ENCODE data around the gene SSTR3.
A peak's percentile ranks its signal among the peaks of the same experiment; 100 is the strongest.

Gene SSTR3

DNA sequence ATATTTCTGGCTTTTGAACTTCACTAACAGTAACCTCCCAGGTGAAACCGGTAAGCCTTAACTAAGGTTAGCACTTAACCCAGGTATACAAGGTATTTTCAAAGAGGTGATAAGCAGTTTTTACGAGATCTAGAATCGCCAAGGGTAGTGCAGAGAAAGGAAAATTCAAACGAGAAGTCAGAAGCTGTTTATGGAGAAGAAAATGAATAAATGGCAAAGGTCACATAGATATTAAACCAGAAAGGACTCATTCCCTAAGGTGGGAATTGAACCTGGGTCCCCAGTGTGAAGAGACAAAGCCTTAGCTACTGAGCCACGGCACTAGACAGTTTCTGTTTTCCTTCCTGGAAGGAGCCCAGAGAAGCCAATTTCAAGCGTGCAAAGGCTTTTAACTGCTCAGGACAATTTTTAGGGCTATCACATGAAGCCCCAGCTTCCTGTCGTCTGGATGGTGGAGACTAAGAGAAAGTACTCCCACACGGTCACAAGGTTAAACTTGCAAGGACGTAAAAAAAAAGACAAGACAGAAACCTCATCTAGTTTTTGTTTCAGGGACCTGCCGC is 18.6 kb downstream of the SSTR3 start:
- no peak for DNase-seq

DNA sequence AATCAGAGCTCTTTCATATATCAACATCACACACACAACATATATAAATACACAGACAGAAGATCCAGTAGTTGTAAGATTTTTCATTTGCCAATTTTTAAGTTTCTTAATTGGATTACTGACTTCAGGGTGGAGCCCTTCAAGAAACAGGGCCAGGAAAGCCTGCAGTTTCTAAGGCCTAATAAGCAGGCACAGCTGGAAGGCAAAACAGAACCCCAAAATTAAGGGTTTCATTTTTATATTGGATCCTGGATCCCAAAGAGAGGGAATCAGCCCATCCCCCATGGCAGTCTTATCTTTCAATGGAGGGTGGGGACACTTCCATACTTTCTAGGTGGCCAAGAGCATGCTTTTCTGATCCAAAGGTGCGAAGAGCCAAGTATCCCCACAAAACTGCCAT is 19.5 kb downstream of the SSTR3 start:
- no peak for DNase-seq

DNA sequence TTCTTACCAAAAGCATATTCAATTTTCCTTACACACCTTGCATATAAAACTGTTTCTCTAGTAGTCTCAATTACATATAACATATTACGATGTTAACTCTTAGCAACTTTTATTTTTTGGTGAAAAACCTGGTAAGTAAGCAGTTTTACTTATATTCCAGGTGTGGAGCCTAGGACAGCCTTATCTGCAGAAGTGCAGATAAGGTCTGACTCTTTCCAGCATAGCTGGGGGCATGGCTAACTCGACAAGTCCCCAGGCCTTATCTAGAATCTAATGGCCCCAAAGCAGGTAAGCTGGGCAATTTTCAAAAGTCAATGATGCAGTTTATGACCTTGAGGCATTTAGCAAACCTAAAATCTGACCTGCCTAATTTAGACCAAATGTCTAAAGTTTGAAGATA is 20.1 kb downstream of the SSTR3 start:
- DNase-seq: no peak

DNA sequence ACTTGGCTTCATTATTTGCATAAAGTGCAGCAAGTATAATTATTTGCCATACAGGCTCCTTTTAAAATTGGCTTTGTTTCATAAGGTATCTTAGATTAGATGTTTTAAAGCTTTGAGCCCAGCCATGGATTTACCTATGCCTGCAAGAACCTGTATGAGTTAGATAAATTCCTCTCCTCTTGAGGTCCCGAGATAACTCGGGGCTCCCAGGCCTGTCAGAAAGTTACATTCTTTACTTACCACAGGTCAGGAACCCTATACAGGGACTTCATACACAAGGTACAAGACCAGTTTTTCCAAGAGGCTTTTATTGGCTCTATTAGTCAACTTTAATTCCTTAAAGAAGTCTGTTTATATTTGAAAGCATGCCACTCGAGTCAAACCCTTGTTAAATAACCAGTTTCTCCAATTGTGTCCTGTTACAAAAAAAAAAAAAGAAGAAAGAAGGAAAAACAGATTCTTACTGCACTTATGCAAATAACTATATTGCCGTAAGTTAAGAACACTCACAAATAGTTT is 22.0 kb downstream of the SSTR3 start:
- DNase-seq: no peak

DNA sequence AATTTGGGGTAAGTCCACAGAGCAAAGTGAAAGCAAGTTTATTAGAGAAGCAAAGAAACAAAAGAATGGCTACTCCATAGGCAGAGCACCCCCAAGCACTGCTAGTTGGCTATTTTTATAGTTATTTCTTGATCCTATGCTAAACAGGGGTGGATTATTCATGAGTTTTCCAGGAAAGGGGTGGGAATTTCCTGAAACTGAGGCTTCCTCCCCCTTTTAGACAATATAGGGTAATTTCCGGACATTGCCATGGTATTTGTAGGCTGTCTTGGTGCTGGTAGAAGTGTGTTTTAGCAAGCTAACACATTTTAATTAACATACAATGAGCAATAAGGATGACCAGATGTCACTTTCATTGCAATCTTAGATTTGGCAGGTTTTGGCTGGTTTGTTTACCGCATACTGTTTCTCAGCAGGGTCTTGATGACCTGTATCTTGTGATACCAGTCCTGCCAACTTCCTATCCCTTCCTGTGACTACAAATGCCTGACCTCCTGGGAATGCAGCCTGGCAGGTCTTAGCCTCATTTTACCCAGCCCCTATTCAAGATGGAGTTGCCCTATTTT is 23.3 kb downstream of the SSTR3 start:
- no peak for DNase-seq

DNA sequence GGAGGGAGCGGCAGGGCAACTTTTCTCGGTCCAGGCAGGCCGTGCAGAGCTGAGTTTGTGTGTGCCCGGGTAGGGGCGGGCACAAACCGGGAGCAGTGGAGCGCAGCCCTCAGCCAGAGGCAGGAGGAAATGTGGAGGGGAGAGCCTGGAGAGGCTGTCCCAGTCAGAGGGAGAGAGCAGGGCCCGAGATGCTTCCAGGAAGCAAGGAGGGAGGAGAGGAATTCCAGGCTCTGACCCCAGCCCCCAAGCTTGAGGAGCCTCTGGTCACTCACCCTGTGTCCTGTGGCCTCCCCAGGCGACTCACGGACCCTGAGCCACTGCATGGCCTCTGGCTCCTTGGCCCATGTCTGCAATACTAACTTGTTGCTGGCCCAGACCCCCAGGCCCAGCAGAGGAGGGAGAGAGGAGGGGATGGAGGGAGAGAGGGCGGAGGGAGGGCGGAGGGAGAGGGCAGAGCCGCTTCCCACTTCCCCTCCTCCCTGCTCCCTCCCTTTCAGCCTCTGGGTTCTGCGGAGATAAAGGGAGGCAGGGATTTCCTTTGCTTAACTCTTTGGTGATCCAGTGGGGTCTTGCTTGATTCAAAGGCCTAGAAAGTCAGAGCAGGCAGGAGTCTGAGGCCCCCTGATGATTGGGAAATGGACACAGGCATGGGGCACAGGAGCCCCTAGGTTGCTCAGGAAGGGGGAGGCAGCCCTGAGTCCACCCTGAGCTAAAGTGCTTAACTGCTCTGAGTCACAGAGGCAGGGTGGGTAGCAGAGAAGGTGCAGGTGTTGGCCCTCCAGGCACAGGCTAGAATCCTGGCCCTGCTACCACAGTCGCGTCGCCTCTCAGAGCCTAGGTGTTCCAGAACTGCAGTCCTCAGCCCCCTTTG is 24.2 kb downstream of the SSTR3 start, which contains the start of gene C1QTNF6:
TSS of gene C1QTNF6 (minus strand) at position 357 of the 871 bp plus-strand sequence. CDS start at position 323, 34 bp downstream.
- DNase-seq: no peak

DNA sequence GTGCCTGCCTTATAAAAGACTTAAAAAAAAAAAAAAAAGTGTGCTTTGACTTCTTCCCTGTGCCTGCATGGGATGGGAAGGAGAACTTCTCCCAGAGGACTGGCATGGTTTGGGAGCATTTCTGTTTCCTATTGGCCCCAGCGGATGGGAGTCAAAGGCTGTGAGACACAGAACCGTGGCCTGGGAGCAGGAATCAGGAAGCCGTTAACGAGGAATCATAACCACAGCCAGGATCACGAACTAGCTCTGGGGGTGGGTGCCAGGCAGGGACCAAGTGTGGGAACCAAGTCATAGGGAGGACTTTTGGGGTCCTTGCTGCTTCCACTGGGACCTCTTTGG is 24.8 kb downstream of the SSTR3 start:
- DNase-seq: no peak

DNA sequence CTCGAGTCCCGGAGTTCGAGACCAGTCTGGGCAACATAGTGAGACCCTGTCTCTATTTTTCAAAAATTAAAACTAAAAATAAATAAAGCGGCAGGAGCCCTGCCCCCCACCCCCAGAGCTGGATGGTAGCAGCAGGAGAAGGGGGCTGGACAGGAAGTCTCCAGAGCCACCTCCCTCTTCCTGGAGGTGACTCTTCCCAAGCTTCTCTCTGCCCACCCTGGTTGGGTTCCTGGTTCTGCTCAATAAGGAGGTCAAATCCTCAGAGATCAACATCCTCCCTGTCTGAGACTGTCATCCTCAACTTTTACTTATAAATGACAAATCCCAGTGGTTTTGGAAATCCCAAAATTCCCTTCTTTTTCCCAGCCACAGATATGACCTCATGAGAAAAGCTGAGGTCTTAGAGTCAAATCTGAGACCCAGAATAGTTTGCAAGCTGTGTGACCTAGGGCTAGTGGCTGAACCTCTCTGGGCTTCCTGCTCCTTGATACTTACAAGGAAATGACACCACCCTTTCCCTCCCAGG is 25.2 kb downstream of the SSTR3 start:
- no peak for DNase-seq

DNA sequence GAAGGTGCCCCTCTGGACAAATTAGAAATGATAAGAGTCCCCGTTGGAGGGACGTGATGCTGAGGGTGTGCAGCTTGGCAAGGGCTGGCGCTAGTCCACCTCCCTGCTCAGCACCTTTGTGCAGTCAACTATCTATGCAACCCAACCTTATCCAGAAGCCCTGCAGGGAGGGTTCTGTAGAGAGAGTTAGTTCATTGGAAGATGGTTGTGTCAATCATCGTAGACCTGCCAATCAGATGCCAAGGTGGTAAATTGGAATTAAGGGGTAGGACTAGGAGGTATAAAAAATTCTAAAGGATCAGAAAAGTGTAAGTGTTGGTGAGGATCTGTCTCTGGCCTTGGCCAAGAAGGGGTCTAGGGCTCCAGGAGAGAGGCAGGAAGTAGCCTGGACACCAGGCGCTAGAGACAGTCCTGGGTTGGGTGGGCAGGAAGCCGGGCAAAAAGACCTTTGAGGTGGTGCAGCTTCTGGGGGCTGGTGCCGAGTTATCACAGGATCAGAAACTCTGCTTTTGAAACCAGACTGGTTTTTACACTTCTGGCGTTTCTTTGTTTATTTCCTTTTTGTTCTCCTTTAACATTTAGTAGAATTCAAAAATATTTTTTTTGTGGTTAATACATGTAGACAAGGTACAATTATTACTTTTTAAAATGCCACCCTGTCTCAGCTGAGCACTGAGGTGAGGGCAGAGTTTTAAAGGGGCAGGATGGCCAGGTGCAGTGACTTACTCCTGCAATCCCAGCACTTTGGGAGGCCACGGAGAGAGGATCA is 25.9 kb downstream of the SSTR3 start:
- peak in 1 of 2 experiments; percentile 45 for DNase-seq

DNA sequence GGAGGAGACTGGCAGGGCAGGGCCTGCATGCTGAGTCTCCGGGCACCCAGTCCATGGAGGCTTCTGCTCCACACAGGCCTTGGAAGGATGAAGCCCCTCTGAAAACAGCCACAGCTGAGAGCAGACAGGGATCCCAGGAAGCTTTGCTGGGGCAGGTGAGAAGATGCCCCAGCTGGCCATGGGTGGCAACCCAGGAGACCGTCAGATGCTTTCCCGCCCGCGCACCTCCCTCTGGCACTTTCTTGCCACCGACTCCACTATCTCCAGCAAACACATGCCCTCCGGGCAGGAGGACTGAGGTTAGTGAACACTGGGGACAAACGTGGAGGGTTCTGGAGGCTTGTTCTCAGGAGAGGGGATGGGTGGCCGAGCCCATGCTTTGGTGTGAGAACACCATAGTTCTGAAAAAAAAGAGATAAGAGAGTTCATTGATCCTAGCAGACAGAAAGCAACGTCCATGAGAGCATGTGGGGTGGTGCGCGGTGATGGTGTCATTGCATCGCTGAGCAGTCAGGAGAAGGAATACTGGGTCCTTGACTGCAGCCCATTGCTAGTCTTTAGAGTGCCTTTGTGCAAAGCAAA is 26.5 kb downstream of the SSTR3 start:
- DNase-seq: no peak

DNA sequence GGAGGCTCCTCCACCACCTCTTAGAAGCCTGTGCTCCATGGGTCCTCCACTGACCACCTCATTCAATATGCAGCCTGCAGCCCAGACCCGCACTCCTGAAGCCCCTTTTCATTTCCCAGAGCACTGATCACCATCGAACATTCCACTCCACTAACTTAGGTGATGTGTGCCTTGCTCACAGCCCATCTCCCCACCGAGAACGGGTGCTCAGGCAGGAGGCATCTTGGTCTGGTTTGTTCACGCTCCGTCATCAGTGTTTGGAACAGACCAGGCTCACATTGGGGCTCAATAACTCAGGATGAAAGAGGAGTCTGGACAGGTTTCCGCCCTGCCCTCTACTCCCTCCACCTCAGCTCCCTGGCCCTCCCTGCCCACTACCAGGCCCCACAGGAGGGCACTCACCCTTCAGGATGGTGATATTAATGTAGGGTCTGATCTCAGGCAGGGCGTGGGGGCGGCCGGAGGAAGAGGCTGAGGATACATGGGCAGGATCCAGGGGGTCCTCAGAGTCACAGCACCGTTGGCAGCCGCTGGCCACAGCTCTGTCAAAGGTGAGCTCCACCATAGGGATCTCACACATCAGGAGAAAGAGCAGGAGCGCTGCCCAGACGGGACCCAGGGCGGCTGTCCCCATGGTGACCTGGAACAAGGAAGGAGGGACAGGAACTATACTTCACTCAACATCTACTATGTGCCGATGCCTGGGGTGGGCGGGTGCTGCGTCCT is 27.3 kb downstream of the SSTR3 start:
- no peak for DNase-seq

DNA sequence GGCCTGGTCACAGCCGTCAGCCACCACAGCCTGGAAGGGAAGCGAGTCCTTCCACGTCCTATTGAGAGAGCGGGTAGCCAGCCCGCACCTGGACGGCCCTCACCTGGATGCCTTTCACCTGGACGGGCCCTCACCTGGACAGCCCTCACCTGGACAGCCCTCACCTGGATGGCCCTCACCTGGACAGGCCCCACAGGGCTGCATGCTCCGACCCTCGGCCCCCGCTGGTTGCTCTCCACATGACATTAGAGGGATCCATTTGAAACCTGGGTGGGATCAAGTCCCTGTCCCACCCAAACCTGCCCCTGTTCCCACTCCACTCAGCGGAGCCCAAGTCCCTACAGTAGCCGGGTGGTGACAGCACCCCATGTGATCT is 27.9 kb downstream of the SSTR3 start:
- no peak for DNase-seq

DNA sequence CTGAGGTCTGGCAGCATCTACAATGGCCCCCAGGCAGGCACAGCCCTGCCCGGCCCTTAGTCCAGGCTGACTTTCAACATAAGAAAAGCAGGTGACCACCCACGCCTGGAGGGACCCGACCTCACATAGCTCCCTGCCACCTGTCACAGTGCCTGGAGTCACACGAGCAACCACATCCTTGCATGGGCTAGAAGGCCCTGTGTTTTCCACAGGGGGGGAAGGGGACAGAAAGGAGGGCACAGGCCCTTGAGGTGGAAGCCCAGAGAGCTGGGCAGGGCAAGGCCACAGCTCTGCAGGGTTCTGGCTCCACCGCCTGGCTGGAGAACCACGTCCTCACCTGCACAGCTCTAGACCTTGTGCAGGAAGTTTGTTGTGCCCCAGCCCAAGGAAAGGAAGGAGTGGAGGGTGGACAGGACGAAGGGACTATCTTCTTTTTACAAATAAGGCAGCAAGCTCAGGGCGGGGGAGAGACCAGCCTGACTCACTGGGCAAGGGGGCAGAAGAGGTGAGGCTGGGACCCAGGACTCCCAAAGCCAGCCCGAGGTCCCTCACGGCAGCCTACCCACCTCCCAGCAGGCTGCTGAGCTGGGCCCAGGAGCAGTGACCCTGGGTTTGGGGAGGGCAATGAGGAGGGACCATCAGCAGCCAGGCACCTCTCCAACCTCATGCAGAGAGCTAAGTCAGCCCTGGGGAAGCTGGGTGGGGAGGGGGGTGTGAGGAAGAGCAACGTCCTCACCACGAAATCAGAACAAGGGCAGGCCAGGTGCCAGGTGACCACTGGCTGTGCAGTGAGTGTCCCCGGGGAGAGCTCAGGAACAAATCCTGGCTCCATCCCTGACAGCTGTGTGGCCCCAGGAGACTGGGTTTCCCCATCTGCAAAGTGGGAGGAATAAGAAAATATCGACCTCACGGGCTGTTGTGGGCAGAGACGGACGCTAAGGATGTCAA is 28.6 kb downstream of the SSTR3 start:
- no peak for DNase-seq

DNA sequence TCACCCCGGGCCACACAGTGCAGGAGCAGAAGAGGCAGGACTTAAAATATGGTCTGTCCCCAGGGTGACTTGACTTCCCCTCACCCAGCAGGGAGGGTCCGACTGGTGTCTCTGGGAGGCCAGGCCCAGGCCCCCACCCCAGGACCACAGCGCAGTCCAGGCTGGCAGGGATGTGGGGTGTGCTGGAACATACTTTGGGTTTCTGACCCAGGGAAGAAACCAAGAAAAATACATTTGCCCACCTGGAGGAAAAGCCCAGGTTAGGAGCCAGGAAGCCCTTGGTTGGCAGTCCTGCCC is 29.4 kb downstream of the SSTR3 start:
- no peak for DNase-seq

DNA sequence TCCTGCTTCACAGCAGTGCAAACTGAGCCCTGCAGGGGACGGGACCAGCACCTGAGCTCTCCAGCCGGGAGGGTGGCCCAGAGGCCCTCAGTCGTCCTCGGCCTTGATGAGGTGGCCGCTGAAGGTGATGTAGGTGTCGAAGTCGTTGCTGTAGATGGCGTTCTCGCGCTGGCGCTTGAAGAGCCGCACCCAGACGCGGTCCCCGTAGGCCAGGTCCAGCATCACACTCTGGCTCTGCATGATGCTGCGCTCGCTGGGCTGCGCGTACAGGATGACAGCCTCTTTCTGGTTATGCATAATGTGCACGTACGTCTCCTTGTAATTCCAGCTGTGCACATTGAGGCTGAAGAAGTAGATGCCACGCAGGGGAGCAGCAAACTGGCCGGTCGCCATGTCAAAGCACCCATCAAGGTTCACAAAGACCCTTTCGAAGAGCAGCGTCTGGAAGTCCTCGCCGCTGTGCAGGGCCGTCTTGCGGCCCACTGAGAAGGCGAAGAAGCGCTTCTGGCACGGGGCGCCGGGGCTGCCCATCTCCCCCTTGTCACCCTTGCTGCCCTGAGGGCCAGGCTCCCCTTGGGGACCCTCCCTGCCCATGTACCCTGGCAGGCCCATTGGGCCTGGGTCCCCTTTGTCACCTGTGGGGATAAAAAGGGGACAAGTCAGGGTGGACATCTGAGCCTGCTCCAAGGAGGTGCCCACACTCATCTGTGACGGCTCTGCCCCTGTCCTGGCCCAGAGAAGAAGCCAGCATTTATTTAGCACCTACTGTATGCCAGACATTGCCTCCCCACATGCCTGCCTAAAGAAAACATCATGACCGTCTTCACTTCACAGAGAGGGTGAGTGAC is 30.0 kb downstream of the SSTR3 start:
- DNase-seq: no peak

DNA sequence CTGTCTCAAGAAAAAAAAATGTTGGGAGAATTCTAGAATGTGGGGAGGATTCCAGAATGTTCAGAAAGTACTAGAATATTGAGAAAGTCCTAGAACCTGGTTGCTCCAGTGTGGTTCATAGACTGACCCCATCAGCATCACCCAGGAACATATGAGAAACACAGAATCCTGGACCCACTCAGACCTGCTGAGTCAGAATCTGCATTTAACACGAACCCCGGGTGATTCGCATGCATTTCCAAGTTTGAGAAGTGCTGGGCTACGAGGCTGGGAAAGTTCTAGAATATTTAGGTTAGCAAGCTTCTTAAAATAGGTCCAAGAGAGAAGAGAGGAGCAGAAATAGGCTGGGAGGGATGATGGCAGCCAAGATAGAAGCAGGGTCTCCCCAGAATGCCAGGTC is 30.6 kb downstream of the SSTR3 start:
- DNase-seq: no peak

DNA sequence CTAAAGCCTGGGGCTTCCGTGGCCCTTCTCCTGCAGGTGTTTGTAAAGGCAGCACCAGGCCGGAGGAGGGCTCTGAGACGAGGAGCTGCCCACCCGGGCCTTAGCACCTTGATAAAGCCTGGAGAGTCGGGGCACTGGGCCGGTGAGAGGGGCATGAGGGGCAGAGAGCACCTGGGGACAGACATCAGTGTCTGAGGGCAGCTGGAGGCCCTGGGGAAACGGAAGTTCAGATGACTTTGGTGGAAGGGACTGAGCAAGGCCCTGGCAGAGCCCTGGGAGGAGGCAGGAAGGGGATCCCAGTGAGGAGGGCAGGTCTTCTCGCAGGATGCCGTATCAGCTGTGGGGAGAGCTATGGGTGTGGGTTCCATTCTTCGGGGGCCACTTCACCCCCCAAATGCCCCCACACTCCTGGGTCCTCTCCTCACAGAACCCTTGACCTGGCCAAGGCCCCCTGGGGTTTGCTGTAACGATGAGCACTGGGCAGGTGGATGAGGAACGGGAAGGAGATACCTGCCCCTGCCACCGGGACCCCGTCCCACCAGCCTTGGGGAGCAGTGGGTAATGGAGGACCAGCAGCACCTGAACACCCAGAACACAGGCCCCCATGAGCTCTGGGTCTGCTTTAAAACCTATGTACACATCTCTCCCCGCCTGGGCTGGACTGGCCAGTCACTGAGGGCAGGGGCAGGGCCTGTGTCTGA is 31.6 kb downstream of the SSTR3 start:
- DNase-seq: no peak

DNA sequence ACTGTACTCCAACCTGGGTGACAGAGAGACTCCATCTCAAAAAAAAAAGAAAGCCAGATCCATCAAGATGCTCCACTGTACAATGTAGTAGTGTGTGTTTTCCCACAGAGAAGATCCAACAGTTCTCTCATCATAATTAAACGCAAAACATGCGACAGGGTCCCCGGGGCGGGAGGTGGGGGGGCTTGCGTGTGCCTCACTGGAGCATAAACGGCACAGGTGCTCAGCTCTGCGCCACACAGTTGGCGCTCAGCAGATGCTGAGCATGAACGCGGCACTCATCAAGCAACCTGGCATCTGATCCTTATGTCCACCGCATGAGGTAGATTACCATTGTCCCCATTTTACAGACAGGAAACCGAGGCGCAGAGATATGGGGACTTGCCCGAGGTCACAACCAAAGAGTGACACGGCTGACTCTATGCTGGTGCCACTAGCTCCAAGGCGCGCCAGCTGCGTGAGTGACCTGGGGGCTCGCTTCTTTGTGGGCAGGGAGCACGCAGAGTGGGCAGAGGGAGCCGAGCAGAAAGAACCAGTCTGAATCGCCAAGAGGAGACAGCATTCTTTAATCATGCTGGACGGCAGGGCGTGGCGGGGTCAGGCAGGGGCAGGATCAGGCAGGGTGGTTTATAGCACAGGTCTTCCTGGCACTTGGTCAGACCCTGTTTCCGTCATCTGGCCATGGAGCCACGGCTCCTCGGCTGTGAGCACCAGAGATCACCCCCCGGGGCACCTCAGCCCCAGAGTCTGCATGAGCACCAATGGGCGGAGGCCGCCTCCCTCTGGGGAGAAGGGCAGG is 32.5 kb downstream of the SSTR3 start:
- no peak for DNase-seq

DNA sequence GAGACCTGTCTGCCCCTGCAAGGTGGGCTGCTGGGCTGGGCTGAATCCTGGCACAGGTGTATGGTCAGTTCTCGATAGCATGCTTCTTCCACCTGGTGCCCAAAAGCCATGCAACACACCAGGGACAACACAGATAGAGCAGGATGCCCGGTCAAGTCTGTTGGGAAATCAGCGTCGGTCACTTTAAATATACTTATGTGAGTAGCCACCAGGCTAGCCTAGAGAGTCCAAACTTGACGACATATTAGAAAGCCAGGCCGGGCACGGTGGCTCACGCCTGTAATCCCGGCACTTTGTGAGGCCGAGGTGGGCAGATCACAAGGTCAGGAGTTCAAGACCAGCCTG is 33.2 kb downstream of the SSTR3 start:
- DNase-seq: no peak

Measured in NCI-H1930 (cell line).